Measurements from ENCODE around the gene C1QTNF1. TPM values are rescaled to one million over a fixed set of nuclear protein-coding genes. Genes with fewer than 3 reads are reported as not detected.

Gene C1QTNF1
- total and polyA plus RNA-seq, 9 of the 15 experiments (the other 6 are each of a cell fraction or from before 2014, with no cell fraction given) = 0.09 TPM; not detected in 8

DNA sequence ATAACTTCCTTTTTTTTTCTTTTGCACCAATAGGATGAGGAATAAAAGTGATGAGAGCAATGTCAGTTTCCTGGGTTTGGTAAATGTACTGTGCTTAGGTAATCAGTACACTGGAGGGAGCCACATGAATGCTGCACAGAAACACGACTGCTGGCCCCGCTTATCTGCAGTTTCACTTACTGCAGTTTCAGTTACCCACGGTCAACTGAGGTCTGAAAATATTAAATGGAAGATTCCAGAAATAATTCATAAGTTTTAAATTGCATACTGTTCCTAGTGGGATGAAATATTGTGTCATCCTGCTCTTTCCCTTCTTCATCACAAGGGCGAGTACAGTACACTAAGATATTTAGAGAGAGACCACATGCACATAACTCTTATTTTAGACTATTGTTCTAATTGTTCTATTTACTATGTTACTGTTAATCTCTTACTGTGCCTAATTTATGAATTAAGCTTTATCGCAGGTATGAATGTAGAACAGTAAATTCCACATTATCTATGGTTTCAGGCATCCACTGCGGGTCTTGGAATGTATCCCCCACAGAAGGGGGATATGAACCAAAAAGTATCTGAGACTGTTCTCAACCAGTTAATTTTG is 37.8 kb upstream of the C1QTNF1 start (continued):
- TF ChIP-seq MECOM (CRISPR knock-in tag; IDR thresholded peaks at IDR 0.05) (no peak), SUPT5H (IDR thresholded peaks at IDR 0.05) (no peak), ARHGAP35 (IDR thresholded peaks at IDR 0.05; ENCODE audit: partially characterized antibody) (no peak), NFATC3 (IDR thresholded peaks at IDR 0.05) (no peak), SETDB1 (IDR thresholded peaks at IDR 0.05; ENCODE audit: low read length) (no peak), SIN3B (IDR thresholded peaks at IDR 0.05; ENCODE audit: low read depth) (no peak), POLR3G (IDR thresholded peaks at IDR 0.05; ENCODE audit: extremely low read depth, insufficient read length, insufficient replicate concordance) (no peak), HDAC8 (tag; IDR thresholded peaks at IDR 0.05) (no peak), KHSRP (IDR thresholded peaks at IDR 0.05) (peak; percentile 34; the same call in 1 of the 2 replicates)
- TF ChIP-seq, protein P1, sequence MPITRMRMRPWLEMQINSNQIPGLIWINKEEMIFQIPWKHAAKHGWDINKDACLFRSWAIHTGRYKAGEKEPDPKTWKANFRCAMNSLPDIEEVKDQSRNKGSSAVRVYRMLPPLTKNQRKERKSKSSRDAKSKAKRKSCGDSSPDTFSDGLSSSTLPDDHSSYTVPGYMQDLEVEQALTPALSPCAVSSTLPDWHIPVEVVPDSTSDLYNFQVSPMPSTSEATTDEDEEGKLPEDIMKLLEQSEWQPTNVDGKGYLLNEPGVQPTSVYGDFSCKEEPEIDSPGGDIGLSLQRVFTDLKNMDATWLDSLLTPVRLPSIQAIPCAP (CRISPR knock-in tag; IDR thresholded peaks at IDR 0.05; ENCODE audit: borderline replicate concordance) = no peak
- TF ChIP-seq, protein P2, sequence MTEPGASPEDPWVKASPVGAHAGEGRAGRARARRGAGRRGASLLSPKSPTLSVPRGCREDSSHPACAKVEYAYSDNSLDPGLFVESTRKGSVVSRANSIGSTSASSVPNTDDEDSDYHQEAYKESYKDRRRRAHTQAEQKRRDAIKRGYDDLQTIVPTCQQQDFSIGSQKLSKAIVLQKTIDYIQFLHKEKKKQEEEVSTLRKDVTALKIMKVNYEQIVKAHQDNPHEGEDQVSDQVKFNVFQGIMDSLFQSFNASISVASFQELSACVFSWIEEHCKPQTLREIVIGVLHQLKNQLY (CRISPR knock-in tag; conservative IDR thresholded peaks at IDR 0.05) = no peak
- TF ChIP-seq, protein P3, sequence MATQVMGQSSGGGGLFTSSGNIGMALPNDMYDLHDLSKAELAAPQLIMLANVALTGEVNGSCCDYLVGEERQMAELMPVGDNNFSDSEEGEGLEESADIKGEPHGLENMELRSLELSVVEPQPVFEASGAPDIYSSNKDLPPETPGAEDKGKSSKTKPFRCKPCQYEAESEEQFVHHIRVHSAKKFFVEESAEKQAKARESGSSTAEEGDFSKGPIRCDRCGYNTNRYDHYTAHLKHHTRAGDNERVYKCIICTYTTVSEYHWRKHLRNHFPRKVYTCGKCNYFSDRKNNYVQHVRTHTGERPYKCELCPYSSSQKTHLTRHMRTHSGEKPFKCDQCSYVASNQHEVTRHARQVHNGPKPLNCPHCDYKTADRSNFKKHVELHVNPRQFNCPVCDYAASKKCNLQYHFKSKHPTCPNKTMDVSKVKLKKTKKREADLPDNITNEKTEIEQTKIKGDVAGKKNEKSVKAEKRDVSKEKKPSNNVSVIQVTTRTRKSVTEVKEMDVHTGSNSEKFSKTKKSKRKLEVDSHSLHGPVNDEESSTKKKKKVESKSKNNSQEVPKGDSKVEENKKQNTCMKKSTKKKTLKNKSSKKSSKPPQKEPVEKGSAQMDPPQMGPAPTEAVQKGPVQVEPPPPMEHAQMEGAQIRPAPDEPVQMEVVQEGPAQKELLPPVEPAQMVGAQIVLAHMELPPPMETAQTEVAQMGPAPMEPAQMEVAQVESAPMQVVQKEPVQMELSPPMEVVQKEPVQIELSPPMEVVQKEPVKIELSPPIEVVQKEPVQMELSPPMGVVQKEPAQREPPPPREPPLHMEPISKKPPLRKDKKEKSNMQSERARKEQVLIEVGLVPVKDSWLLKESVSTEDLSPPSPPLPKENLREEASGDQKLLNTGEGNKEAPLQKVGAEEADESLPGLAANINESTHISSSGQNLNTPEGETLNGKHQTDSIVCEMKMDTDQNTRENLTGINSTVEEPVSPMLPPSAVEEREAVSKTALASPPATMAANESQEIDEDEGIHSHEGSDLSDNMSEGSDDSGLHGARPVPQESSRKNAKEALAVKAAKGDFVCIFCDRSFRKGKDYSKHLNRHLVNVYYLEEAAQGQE (IDR thresholded peaks at IDR 0.05; ENCODE audit: borderline replicate concordance) = peak; percentile 27; the same call in 1 of the 2 replicates
- TF ChIP-seq, protein P3 (CRISPR knock-in tag; IDR thresholded peaks at IDR 0.05; ENCODE audit: low read depth) = no peak
- TF ChIP-seq, protein P4, sequence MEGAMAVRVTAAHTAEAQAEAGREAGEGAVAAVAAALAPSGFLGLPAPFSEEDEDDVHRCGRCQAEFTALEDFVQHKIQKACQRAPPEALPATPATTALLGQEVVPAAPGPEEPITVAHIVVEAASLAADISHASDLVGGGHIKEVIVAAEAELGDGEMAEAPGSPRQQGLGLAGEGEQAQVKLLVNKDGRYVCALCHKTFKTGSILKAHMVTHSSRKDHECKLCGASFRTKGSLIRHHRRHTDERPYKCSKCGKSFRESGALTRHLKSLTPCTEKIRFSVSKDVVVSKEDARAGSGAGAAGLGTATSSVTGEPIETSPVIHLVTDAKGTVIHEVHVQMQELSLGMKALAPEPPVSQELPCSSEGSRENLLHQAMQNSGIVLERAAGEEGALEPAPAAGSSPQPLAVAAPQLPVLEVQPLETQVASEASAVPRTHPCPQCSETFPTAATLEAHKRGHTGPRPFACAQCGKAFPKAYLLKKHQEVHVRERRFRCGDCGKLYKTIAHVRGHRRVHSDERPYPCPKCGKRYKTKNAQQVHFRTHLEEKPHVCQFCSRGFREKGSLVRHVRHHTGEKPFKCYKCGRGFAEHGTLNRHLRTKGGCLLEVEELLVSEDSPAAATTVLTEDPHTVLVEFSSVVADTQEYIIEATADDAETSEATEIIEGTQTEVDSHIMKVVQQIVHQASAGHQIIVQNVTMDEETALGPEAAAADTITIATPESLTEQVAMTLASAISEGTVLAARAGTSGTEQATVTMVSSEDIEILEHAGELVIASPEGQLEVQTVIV (CRISPR knock-in tag; IDR thresholded peaks at IDR 0.05; ENCODE audit: borderline replicate concordance) = no peak

Measured in K562 (cell line).